IMR-90 (cell line): ENCODE data around the gene HIVEP3. TPM values are rescaled to one million over a fixed set of nuclear protein-coding genes. Genes with fewer than 3 reads are reported as not detected.

Source experiments
- ATAC-seq: fragments of 200-7000 bp; cut with Tn5 transposase; 2 replicates; pipeline ENCODE4 v1.9.1; 2020; ENCODE audit warnings: low read depth, mild to moderate bottlenecking, moderate library complexity
- BruUV-seq: library from RNA; stranded (reverse); fragments of 400-500 nt; replicated peaks from 2 replicates; lab custom pipeline; 2021; lab: Mats Ljungman, UMichigan
- CTCF ChIA-PET: fragments of 300-600 bp; formaldehyde crosslinking; extraction: SDS; loops from one replicate; lab custom pipeline; 2021; ENCODE audit warnings: antibody characterized with exemption; lab: Yijun Ruan, JAX
- POLR2A ChIA-PET: fragments of 300-600 bp; sonication (Branson Sonifier 250); formaldehyde crosslinking; loops from one replicate; lab custom pipeline; 2022; ENCODE audit warnings: antibody characterized with exemption; ENCODE audit not compliant: unreplicated experiment; lab: Charles Lee
- DNase-seq: peaks from one replicate; pipeline ENCODE4 v3.0.0; 2013
- H2AFZ ChIP-seq: replicated peaks from 2 replicates; pipeline ENCODE3; 2013; ENCODE audit warnings: low read length, mild to moderate bottlenecking; ENCODE audit not compliant: poor library complexity
- H2AK5ac ChIP-seq: 2 replicates; pipeline ENCODE4 v1.6.1; 2013; ENCODE audit warnings: low read depth, low read length, inconsistent platforms
- H2AK9ac ChIP-seq: replicated peaks from 2 replicates; pipeline ENCODE3; 2013; ENCODE audit warnings: mild to moderate bottlenecking, low read depth, low read length, moderate library complexity; ENCODE audit not compliant: poor library complexity
- H2BK120ac ChIP-seq: 2 replicates; pipeline ENCODE4 v1.6.1; 2013; ENCODE audit warnings: low read depth, low read length, inconsistent platforms
- H2BK15ac ChIP-seq: 3 replicates; pipeline ENCODE4 v1.6.1; 2013; ENCODE audit warnings: low read depth, low read length, inconsistent platforms
- H2BK20ac ChIP-seq: 2 replicates; pipeline ENCODE4 v1.6.1; 2013; ENCODE audit warnings: low read depth, mild to moderate bottlenecking, inconsistent platforms, low read length, moderate library complexity
- H2BK5ac ChIP-seq: 2 replicates; pipeline ENCODE4 v1.6.1; 2013; ENCODE audit warnings: mild to moderate bottlenecking, low read depth, low read length, inconsistent platforms; ENCODE audit not compliant: poor library complexity, severe bottlenecking
- H3K14ac ChIP-seq: replicated peaks from 2 replicates; pipeline ENCODE4 v1.6.1; 2013; ENCODE audit warnings: low read depth, low read length, inconsistent platforms
- H3K18ac ChIP-seq: 2 replicates; pipeline ENCODE4 v1.6.1; 2013; ENCODE audit warnings: low read depth, low read length, control low read depth
- H3K23ac ChIP-seq: 2 replicates; pipeline ENCODE4 v1.6.1; 2013; ENCODE audit warnings: low read depth, low read length, inconsistent platforms
- H3K27ac ChIP-seq: 2 replicates; pipeline ENCODE4 v1.5.1; 2013; ENCODE audit warnings: mild to moderate bottlenecking, control low read depth, low read length; ENCODE audit not compliant: insufficient read depth
- H3K27me3 ChIP-seq: 2 replicates; pipeline ENCODE4 v1.6.1; 2013; ENCODE audit warnings: low read length; ENCODE audit not compliant: control insufficient read depth, insufficient read depth
- H3K36me3 ChIP-seq: 2 replicates; pipeline ENCODE4 v1.6.1; 2013; ENCODE audit warnings: low read length, mixed read lengths; ENCODE audit not compliant: control insufficient read depth, insufficient read depth
- H3K4ac ChIP-seq: 2 replicates; pipeline ENCODE4 v1.6.1; 2013; ENCODE audit warnings: low read depth, low read length, inconsistent platforms
- H3K4me1 ChIP-seq: 2 replicates; pipeline ENCODE4 v1.6.1; 2013; ENCODE audit warnings: low read length, mixed read lengths; ENCODE audit not compliant: control insufficient read depth, insufficient read depth
- H3K4me2 ChIP-seq: 2 replicates; pipeline ENCODE4 v1.6.1; 2013; ENCODE audit warnings: low read depth, mild to moderate bottlenecking, control low read depth, low read length, moderate library complexity
- H3K4me3 ChIP-seq: 2 replicates; pipeline ENCODE4 v1.5.1; 2013; ENCODE audit warnings: low read depth, mild to moderate bottlenecking, control low read depth, low read length, moderate library complexity; ENCODE audit not compliant: insufficient read depth
- H3K56ac ChIP-seq: 2 replicates; pipeline ENCODE4 v1.6.1; 2013; ENCODE audit warnings: low read length, inconsistent platforms; ENCODE audit not compliant: insufficient read depth; ENCODE audit errors: extremely low read depth
- H3K79me1 ChIP-seq, 2 experiments: 2 replicates each; pipeline ENCODE4 v1.6.1; 2013; ENCODE audit warnings: low read length in 2 of 2, inconsistent platforms in 1 of 2, low read depth in 1 of 2
- H3K9ac ChIP-seq: 2 replicates; pipeline ENCODE4 v1.6.1; 2013; ENCODE audit warnings: low read depth, low read length, control low read depth
- H3K9me1 ChIP-seq: 2 replicates; pipeline ENCODE4 v1.6.1; 2013; ENCODE audit warnings: low read length, inconsistent platforms; ENCODE audit not compliant: insufficient read depth
- H3K9me3 ChIP-seq: 2 replicates; pipeline ENCODE4 v1.6.1; 2013; ENCODE audit warnings: low read length; ENCODE audit not compliant: control insufficient read depth, insufficient read depth
- H4K20me1 ChIP-seq: 2 replicates; pipeline ENCODE4 v1.6.1; 2013; ENCODE audit warnings: low read length, inconsistent platforms; ENCODE audit not compliant: insufficient read depth
- H4K5ac ChIP-seq: 2 replicates; pipeline ENCODE4 v1.6.1; 2013; ENCODE audit warnings: mild to moderate bottlenecking, low read depth, low read length, control low read depth
- H4K8ac ChIP-seq, 2 experiments: 2 replicates each; pipeline ENCODE4 v1.6.1; 2013; ENCODE audit warnings: low read depth in 2 of 2, low read length in 2 of 2, control low read depth in 1 of 2, inconsistent platforms in 1 of 2
- H4K91ac ChIP-seq: 2 replicates; pipeline ENCODE4 v1.6.1; 2013; ENCODE audit warnings: low read depth, low read length, inconsistent platforms; ENCODE audit not compliant: insufficient read depth
- BHLHE40 ChIP-seq: fragments of 150-350 bp; IDR thresholded peaks from 2 replicates; pipeline ENCODE4 v1.6.1; 2016; ENCODE audit warnings: mild to moderate bottlenecking, low read depth, low read length
- CEBPB ChIP-seq: IDR thresholded peaks from 2 replicates; pipeline ENCODE4 v1.6.1; 2012; ENCODE audit warnings: low read depth, low read length, improper control_type of control experiment
- CHD1 ChIP-seq: IDR thresholded peaks from 2 replicates; pipeline ENCODE4 v1.6.1; 2012; ENCODE audit warnings: low read depth, low read length, improper control_type of control experiment
- MAZ ChIP-seq: IDR thresholded peaks from 2 replicates; pipeline ENCODE4 v1.6.1; 2012; ENCODE audit warnings: low read depth, mild to moderate bottlenecking, low read length, improper control_type of control experiment, moderate library complexity, borderline replicate concordance
- MXI1 ChIP-seq: IDR thresholded peaks from 2 replicates; pipeline ENCODE4 v1.6.1; 2012; ENCODE audit warnings: low read depth, mild to moderate bottlenecking, low read length, moderate library complexity, borderline replicate concordance
- NFE2L2 ChIP-seq: fragments of 150-350 bp; IDR thresholded peaks from 2 replicates; pipeline ENCODE4 v1.6.1; 2016; ENCODE audit warnings: low read depth, mild to moderate bottlenecking, low read length
- POLR2A ChIP-seq: IDR thresholded peaks from 2 replicates; pipeline ENCODE4 v1.6.1; 2012; ENCODE audit warnings: mild to moderate bottlenecking, low read depth, low read length
- RAD21 ChIP-seq: IDR thresholded peaks from 2 replicates; pipeline ENCODE4 v1.6.1; 2012; ENCODE audit warnings: low read length, improper control_type of control experiment
- RCOR1 ChIP-seq: IDR thresholded peaks from 2 replicates; pipeline ENCODE4 v1.6.1; 2012; ENCODE audit warnings: mild to moderate bottlenecking, low read length, improper control_type of control experiment; ENCODE audit not compliant: insufficient replicate concordance
- RFX5 ChIP-seq: IDR thresholded peaks from 2 replicates; pipeline ENCODE4 v1.8.0; 2012; ENCODE audit warnings: low read depth, mild to moderate bottlenecking, low read length, moderate library complexity
- SMC3 ChIP-seq: fragments of 150-350 bp; IDR thresholded peaks from 2 replicates; pipeline ENCODE4 v1.6.1; 2016; ENCODE audit warnings: low read depth, mild to moderate bottlenecking, antibody characterized with exemption, low read length, moderate library complexity
- WGBS, 2 experiments: methylation state at CpG; one replicate each; pipeline versions ENCODE4 v1.1.5 to v1.1.7; 2013; ENCODE audit warnings: missing lambda C conversion rate in 2 of 2; ENCODE audit not compliant: insufficient read length in 1 of 2; ENCODE audit errors: extremely low coverage in 2 of 2; 5-methylcytosine and 5-hydroxymethylcytosine counted together
- dilution Hi-C: fragments of 300-500 bp; cut with HindIII; formaldehyde crosslinking; loops from one replicate; pipeline ENCODE4 v1.14.3; 2018; ENCODE audit warnings: low sequenced_read_pairs; ENCODE audit not compliant: unreplicated experiment
- in situ Hi-C: fragments of 300-500 bp; cut with MboI; formaldehyde crosslinking; loops from 3 replicates; pipeline ENCODE4 v1.14.3; 2019; ENCODE audit warnings: low sequenced_read_pairs, inconsistent platforms, mixed read lengths
- intact Hi-C: fragments of 100-400 bp; cut with micrococcal nuclease; formaldehyde crosslinking; loops from 2 replicates; pipeline ENCODE4 v1.10.0; 2022
- polyA plus RNA-seq, 3 experiments: library from polyadenylated mRNA; depleted of rRNA; stranded (reverse); fragments of >200 nt; gene quantifications; 2 replicates each; pipeline ENCODE4 v1.2.3, GENCODE V29; 2012; ENCODE audit warnings: low replicate concordance in 1 of 3
- total RNA-seq: library from RNA; depleted of rRNA; stranded (reverse); fragments of >200 nt; gene quantifications from 2 replicates; pipeline ENCODE4 v1.2.3, GENCODE V29; 2012
- TF ChIP-seq, protein P1 (sequence below): fragments of 150-350 bp; IDR thresholded peaks from 2 replicates; pipeline ENCODE4 v1.6.1; 2016; ENCODE audit warnings: low read depth, mild to moderate bottlenecking, low read length, moderate library complexity, borderline replicate concordance
- TF ChIP-seq, protein P2 (sequence below): fragments of 150-350 bp; IDR thresholded peaks from 2 replicates; pipeline ENCODE4 v1.6.1; 2017; ENCODE audit warnings: mild to moderate bottlenecking, antibody characterized with exemption, low read length, low read depth

HIVEP3 gene
- total and polyA plus RNA-seq, 2 of the 4 experiments (the other 2 are of a cell fraction) = 1.4 to 4.0 TPM

DNA sequence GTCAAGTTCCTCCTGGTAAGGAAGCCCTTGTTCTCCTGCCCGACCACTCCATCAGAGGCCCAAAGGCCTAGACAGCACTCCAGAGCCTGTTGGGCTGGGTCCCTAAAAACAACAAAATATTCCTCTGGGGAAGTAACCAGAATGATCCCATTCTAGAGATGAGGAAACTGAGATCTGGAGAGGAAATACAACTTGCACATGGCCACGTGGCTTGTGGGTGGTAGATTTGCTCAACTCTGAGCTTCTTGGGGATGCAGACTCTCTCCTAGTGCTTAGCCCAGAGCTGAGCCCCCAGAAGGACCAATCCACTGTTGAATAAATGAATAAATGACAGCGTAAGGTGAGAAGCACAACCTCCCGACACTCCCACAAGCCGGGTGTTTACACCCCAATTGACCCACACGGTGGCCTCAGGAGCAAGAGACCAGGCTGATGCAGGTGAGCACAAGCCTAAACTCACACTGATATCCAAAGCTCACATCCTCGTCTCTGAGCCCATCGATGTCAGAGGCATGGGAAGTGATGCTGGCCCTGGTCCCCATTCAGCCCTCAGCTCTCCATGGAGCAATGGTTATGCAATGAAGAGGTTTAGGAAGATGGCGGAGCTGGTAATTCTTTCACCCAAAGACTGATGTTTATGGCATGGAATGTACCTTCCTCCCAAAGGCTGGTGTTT, 261.8 kb downstream of the HIVEP3 start:
- no peak overlapping the region for H3K56ac ChIP-seq
- H2BK120ac ChIP-seq = no peak overlapping the region
- H2BK5ac ChIP-seq = no peak overlapping the region
- H4K5ac ChIP-seq = no peak overlapping the region
- no peak overlapping the region for H3K4me3 ChIP-seq
- no peak overlapping the region for H4K8ac ChIP-seq
- DNase-seq (no peak), ATAC-seq (no peak)
- no peak overlapping the region; the same call in 1 of the 2 replicates for H3K14ac ChIP-seq
- no peak overlapping the region for H4K91ac ChIP-seq
- dilution Hi-C loops = no loop called here
- H3K9ac ChIP-seq = no peak overlapping the region
- no peaks in the 10 kb centered on the region for H3K27me3 ChIP-seq
- no peak overlapping the region for H3K4ac ChIP-seq
- H3K18ac ChIP-seq = no peak overlapping the region
- H3K4me2 ChIP-seq = no peak overlapping the region
- in situ Hi-C loops = no loop called here
- BruUV-seq = no TSS peak
- H3K23ac ChIP-seq = no peak overlapping the region
- WGBS, 2 experiments = 100% methylated on average over 1 of the region's 9 CpGs; no CpG with 5 or more reads in 1 of the 2 experiments
- H2AK9ac ChIP-seq = peak overlapping the region; percentile 15
- TF ChIP-seq RFX5 = no peak
- no peak for TF ChIP-seq RCOR1
- TF ChIP-seq, protein P1, sequence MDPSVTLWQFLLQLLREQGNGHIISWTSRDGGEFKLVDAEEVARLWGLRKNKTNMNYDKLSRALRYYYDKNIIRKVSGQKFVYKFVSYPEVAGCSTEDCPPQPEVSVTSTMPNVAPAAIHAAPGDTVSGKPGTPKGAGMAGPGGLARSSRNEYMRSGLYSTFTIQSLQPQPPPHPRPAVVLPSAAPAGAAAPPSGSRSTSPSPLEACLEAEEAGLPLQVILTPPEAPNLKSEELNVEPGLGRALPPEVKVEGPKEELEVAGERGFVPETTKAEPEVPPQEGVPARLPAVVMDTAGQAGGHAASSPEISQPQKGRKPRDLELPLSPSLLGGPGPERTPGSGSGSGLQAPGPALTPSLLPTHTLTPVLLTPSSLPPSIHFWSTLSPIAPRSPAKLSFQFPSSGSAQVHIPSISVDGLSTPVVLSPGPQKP = no peak
- no peak for TF ChIP-seq MXI1
- TF ChIP-seq CEBPB = no peak
- no peak for TF ChIP-seq CHD1
- TF ChIP-seq, protein P2, sequence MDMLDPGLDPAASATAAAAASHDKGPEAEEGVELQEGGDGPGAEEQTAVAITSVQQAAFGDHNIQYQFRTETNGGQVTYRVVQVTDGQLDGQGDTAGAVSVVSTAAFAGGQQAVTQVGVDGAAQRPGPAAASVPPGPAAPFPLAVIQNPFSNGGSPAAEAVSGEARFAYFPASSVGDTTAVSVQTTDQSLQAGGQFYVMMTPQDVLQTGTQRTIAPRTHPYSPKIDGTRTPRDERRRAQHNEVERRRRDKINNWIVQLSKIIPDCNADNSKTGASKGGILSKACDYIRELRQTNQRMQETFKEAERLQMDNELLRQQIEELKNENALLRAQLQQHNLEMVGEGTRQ = no peak
- no peak for TF ChIP-seq POLR2A
- no peak for TF ChIP-seq BHLHE40
- TF ChIP-seq RAD21 = no peak
- TF ChIP-seq SMC3 = no peak
- no peak for TF ChIP-seq MAZ
- no peak for TF ChIP-seq NFE2L2
- no peak overlapping the region for H2BK15ac ChIP-seq
- CTCF ChIA-PET = no interaction called here
- H3K79me1 ChIP-seq = peaks cover 29 to 32% of the 10 kb centered on the region in 2 experiments
- no peaks in the 10 kb centered on the region for H3K9me3 ChIP-seq
- POLR2A ChIA-PET = no interaction called here
- peaks cover 5% of the 10 kb centered on the region; the same call in 1 of the 2 replicates for H3K4me1 ChIP-seq
- intact Hi-C loops = no loop called here
- no peak overlapping the region for H2AK5ac ChIP-seq
- peaks cover 11% of the 10 kb centered on the region for H3K9me1 ChIP-seq
- H2BK20ac ChIP-seq = no peak overlapping the region
- 0 out of 2 replicates have a peak, but pooled peaks cover 4% of the 10 kb centered on the region for H4K20me1 ChIP-seq
- H2AFZ ChIP-seq = no peak overlapping the region
- H3K36me3 ChIP-seq = no peaks in the 10 kb centered on the region
- H3K27ac ChIP-seq = no peak overlapping the region
